GM12872 (cell line): ENCODE results near the gene ACTMAP.

ENCODE experiments used
- CTCF ChIP-seq: IDR thresholded peaks from 3 replicates; pipeline ENCODE4 v1.5.1; 2011; ENCODE audit warnings: low read depth, mild to moderate bottlenecking, low read length, moderate library complexity; ENCODE audit not compliant: insufficient read depth

Gene ACTMAP

GRCh38 chr19:40791349-40791748, 41.1 kb upstream of the ACTMAP start:
- TF ChIP-seq CTCF, result no peak

- no peak for TF ChIP-seq CTCF
Measured at GRCh38 chr19:40786060-40787037, 36.1 kb upstream of the ACTMAP start.

GRCh38 chr19:40785526-40785925, 35.2 kb upstream of the ACTMAP start:
- TF ChIP-seq CTCF, result no peak

- TF ChIP-seq CTCF, result no peak
Measured at GRCh38 chr19:40783711-40784110, 33.4 kb upstream of the ACTMAP start.

GRCh38 chr19:40781140-40781539, 30.9 kb upstream of the ACTMAP start:
- TF ChIP-seq CTCF, result no peak

- no peak for TF ChIP-seq CTCF
Measured at GRCh38 chr19:40780582-40780981, 30.3 kb upstream of the ACTMAP start.

- TF ChIP-seq CTCF, result no peak
Measured at GRCh38 chr19:40778706-40779284, 28.5 kb upstream of the ACTMAP start.
